ENCODE results near the gene SURF1.
"Not testable (repeated sequence)": the region's sequence is repeated elsewhere in the genome, so short reads cannot be mapped to it uniquely, and the experiment has no call there.

Gene SURF1

GRCh38 chr9:133341369-133342068, 14.8 kb downstream of the SURF1 start:
- no peak for DNase-seq

- DNase-seq, result no peak
These were observed 15.4 kb downstream of the SURF1 start for GRCh38 chr9:133340916-133341315.

GRCh38 chr9:133340256-133340655, 16.0 kb downstream of the SURF1 start:
- no peak for DNase-seq

GRCh38 chr9:133339641-133340040, 16.6 kb downstream of the SURF1 start:
- no peak for DNase-seq

GRCh38 chr9:133335924-133336811, 20.1 kb downstream of the SURF1 start, which contains the start of gene SURF6:
Gene SURF6 (minus strand): TSS chr9:133336188. CDS start chr9:133336132, 56 bp downstream.
- peak; percentile 94 for DNase-seq

- not testable (repeated sequence) for DNase-seq
These were observed 21.4 kb downstream of the SURF1 start for GRCh38 chr9:133334888-133335287.

GRCh38 chr9:133334161-133334560, 22.1 kb downstream of the SURF1 start:
- no peak for DNase-seq

- DNase-seq, result no peak
These were observed 22.7 kb downstream of the SURF1 start for GRCh38 chr9:133333566-133333965.

GRCh38 chr9:133333011-133333410, 23.3 kb downstream of the SURF1 start:
- no peak for DNase-seq

GRCh38 chr9:133332381-133332730, 23.9 kb downstream of the SURF1 start:
- no peak for DNase-seq

- no peak for DNase-seq
These were observed 24.5 kb downstream of the SURF1 start for GRCh38 chr9:133331641-133332380.

GRCh38 chr9:133331221-133331620, 25.1 kb downstream of the SURF1 start:
- DNase-seq, result no peak

- DNase-seq, result not testable (repeated sequence)
These were observed 26.8 kb downstream of the SURF1 start for GRCh38 chr9:133329306-133330156.

GRCh38 chr9:133327834-133328484, 28.3 kb downstream of the SURF1 start:
- no peak for DNase-seq

GRCh38 chr9:133327021-133327420, 29.3 kb downstream of the SURF1 start:
- not testable (repeated sequence) for DNase-seq

- DNase-seq, result no peak
These were observed 32.1 kb downstream of the SURF1 start for GRCh38 chr9:133323991-133324703.

GRCh38 chr9:133323211-133323610, 33.1 kb downstream of the SURF1 start:
- no peak for DNase-seq

- no peak for DNase-seq
These were observed 33.6 kb downstream of the SURF1 start for GRCh38 chr9:133322701-133323100.

- no peak for DNase-seq
These were observed 34.8 kb downstream of the SURF1 start for GRCh38 chr9:133321411-133321935.

GRCh38 chr9:133320421-133320881, 35.8 kb downstream of the SURF1 start:
- DNase-seq, result no peak

GRCh38 chr9:133317551-133317950, 38.7 kb downstream of the SURF1 start:
- not testable (repeated sequence) for DNase-seq

Data from CD4-positive, alpha-beta T cell treated with Interleukin-12 subunit alpha and Interleukin-12 subunit beta, for 1 hour (primary cell).